H9 (cell line): ENCODE measurements around the gene SLIT1. TPM values are rescaled to one million over a fixed set of nuclear protein-coding genes. Genes with fewer than 3 reads are reported as not detected.

Experiments used
- DNase-seq: peaks from one replicate; pipeline ENCODE4 v3.0.0-alpha.2; 2017
- H2AFZ ChIP-seq: one replicate; pipeline ENCODE4 v1.6.1; 2013; ENCODE audit warnings: mild to moderate bottlenecking, low read length, control low read depth, moderate library complexity
- H2AK5ac ChIP-seq: 2 replicates; pipeline ENCODE4 v1.6.1; 2013; ENCODE audit warnings: low read length, control low read depth, mixed read lengths; ENCODE audit not compliant: insufficient read length
- H2BK120ac ChIP-seq: one replicate; pipeline ENCODE4 v1.6.1; 2013; ENCODE audit warnings: low read depth, mild to moderate bottlenecking, low read length, control low read depth, inconsistent platforms; ENCODE audit not compliant: poor library complexity, severe bottlenecking
- H2BK12ac ChIP-seq: 2 replicates; pipeline ENCODE4 v1.6.1; 2013; ENCODE audit warnings: low read length, control low read depth, mixed read lengths, low read depth; ENCODE audit not compliant: insufficient read length
- H2BK15ac ChIP-seq: 2 replicates; pipeline ENCODE4 v1.6.1; 2013; ENCODE audit warnings: low read depth, low read length, control low read depth
- H2BK20ac ChIP-seq: one replicate; pipeline ENCODE4 v1.6.1; 2013; ENCODE audit warnings: low read depth, mild to moderate bottlenecking, low read length, control low read depth, inconsistent platforms; ENCODE audit not compliant: poor library complexity, severe bottlenecking
- H2BK5ac ChIP-seq: 2 replicates; pipeline ENCODE4 v1.6.1; 2013; ENCODE audit warnings: low read length, control low read depth, mixed read lengths; ENCODE audit not compliant: insufficient read length
- H3K14ac ChIP-seq: 2 replicates; pipeline ENCODE4 v1.6.1; 2013; ENCODE audit warnings: low read length, control low read depth; ENCODE audit not compliant: insufficient read depth
- H3K18ac ChIP-seq: 2 replicates; pipeline ENCODE4 v1.6.1; 2013; ENCODE audit warnings: low read depth, mild to moderate bottlenecking, mixed read lengths, low read length, control low read depth; ENCODE audit not compliant: insufficient read length
- H3K23ac ChIP-seq: 2 replicates; pipeline ENCODE4 v1.6.1; 2013; ENCODE audit warnings: low read length, control low read depth, mixed read lengths, low read depth; ENCODE audit not compliant: insufficient read length
- H3K23me2 ChIP-seq: 2 replicates; pipeline ENCODE4 v1.6.1; 2013; ENCODE audit warnings: low read depth, mild to moderate bottlenecking, mixed read lengths, low read length, control low read depth; ENCODE audit not compliant: insufficient read length, poor library complexity, severe bottlenecking
- H3K27ac ChIP-seq: 2 replicates; pipeline ENCODE4 v1.5.1; 2013; ENCODE audit warnings: low read length, control low read depth, mixed read lengths, low read depth; ENCODE audit not compliant: insufficient read length
- H3K27me3 ChIP-seq: 2 replicates; pipeline ENCODE4 v1.6.1; 2013; ENCODE audit warnings: low read length, control low read depth, inconsistent platforms; ENCODE audit not compliant: insufficient read depth
- H3K4ac ChIP-seq: 2 replicates; pipeline ENCODE4 v1.6.1; 2013; ENCODE audit warnings: low read depth, mild to moderate bottlenecking, control low read depth, inconsistent platforms, low read length, moderate library complexity
- H3K4me1 ChIP-seq: 2 replicates; pipeline ENCODE4 v1.6.1; 2013; ENCODE audit warnings: low read length, control low read depth, inconsistent platforms; ENCODE audit not compliant: insufficient read depth
- H3K4me2 ChIP-seq: 2 replicates; pipeline ENCODE4 v1.6.1; 2013; ENCODE audit warnings: low read length, control low read depth, mixed read lengths; ENCODE audit not compliant: insufficient read length, insufficient read depth
- H3K56ac ChIP-seq: 2 replicates; pipeline ENCODE4 v1.6.1; 2013; ENCODE audit warnings: low read depth, mild to moderate bottlenecking, mixed read lengths, low read length, control low read depth; ENCODE audit not compliant: insufficient read length
- H3K79me1 ChIP-seq: 2 replicates; pipeline ENCODE4 v1.6.1; 2013; ENCODE audit warnings: low read depth, mild to moderate bottlenecking, moderate library complexity, low read length, control low read depth, inconsistent platforms; ENCODE audit not compliant: insufficient read depth, poor library complexity, severe bottlenecking
- H3K79me2 ChIP-seq: 2 replicates; pipeline ENCODE4 v1.6.1; 2013; ENCODE audit warnings: low read length, control low read depth, inconsistent platforms; ENCODE audit not compliant: insufficient read depth
- H3K9ac ChIP-seq: 2 replicates; pipeline ENCODE4 v1.6.1; 2013; ENCODE audit warnings: low read length, control low read depth, mixed read lengths; ENCODE audit not compliant: insufficient read length; ENCODE audit errors: extremely low read depth
- H3K9me3 ChIP-seq: one replicate; pipeline ENCODE4 v1.6.1; 2013; ENCODE audit warnings: low read depth, low read length, inconsistent platforms; ENCODE audit not compliant: control insufficient read depth
- H3T11ph ChIP-seq: one replicate; pipeline ENCODE4 v1.6.1; 2013; ENCODE audit warnings: mild to moderate bottlenecking, low read length, control low read depth, inconsistent platforms
- H4K20me1 ChIP-seq: one replicate; pipeline ENCODE4 v1.6.1; 2013; ENCODE audit not compliant: control insufficient read depth, insufficient read length, insufficient read depth
- H4K5ac ChIP-seq: 2 replicates; pipeline ENCODE4 v1.6.1; 2013; ENCODE audit warnings: low read depth, mild to moderate bottlenecking, mixed read lengths, low read length, control low read depth; ENCODE audit not compliant: insufficient read length
- H4K8ac ChIP-seq: replicated peaks from 2 replicates; pipeline ENCODE4 v1.6.1; 2013; ENCODE audit warnings: low read length, control low read depth, mixed read lengths, low read depth; ENCODE audit not compliant: insufficient read length
- H4K91ac ChIP-seq: 2 replicates; pipeline ENCODE4 v1.6.1; 2013; ENCODE audit warnings: low read depth, mild to moderate bottlenecking, moderate library complexity, mixed read lengths, low read length, control low read depth; ENCODE audit not compliant: insufficient read length
- H3K27ac Mint-ChIP-seq, 3 experiments: 2 replicates in 2 of 3; 3 replicates in 1 of 3; pipeline ENCODE4 v1.8.0; 2020 to 2021; ENCODE audit warnings: mixed read lengths in 3 of 3, mild to moderate bottlenecking in 1 of 3, moderate library complexity in 1 of 3
- H3K27me3 Mint-ChIP-seq: 2 replicates; pipeline ENCODE4 v1.8.0; 2021; ENCODE audit warnings: low read depth, mild to moderate bottlenecking, moderate library complexity, mixed read lengths
- H3K36me3 Mint-ChIP-seq, 3 experiments: 2 replicates in 2 of 3; 3 replicates in 1 of 3; pipeline ENCODE4 v1.8.0; 2020 to 2021; ENCODE audit warnings: low read depth in 3 of 3, mixed read lengths in 3 of 3; ENCODE audit not compliant: insufficient read depth in 1 of 3
- H3K4me1 Mint-ChIP-seq, 2 experiments: 2 replicates each; pipeline ENCODE4 v1.8.0; 2020; ENCODE audit warnings: mixed read lengths in 2 of 2
- H3K4me3 Mint-ChIP-seq, 2 experiments: 2 replicates in 1 of 2; 3 replicates in 1 of 2; pipeline ENCODE4 v1.8.0; 2020 to 2021; ENCODE audit warnings: mild to moderate bottlenecking in 2 of 2, mixed read lengths in 2 of 2, moderate library complexity in 1 of 2
- H3K9me3 Mint-ChIP-seq, 2 experiments: 2 replicates in 1 of 2; 3 replicates in 1 of 2; pipeline ENCODE4 v1.8.0; 2020; ENCODE audit warnings: mild to moderate bottlenecking in 2 of 2, mixed read lengths in 2 of 2, moderate library complexity in 1 of 2
- CTCF ChIP-seq: fragments of 200-600 bp; sonication (generic); conservative IDR thresholded peaks from 3 replicates; pipeline ENCODE4 v1.8.0; 2021; ENCODE audit warnings: antibody characterized with exemption, mild to moderate bottlenecking
- WGBS: extraction: QIAGEN DNeasy Blood & Tissue Kit; methylation state at CpG from one replicate; pipeline ENCODE4 v1.1.7; 2013; ENCODE audit warnings: missing lambda C conversion rate, low lambda C conversion rate, mixed read lengths; ENCODE audit not compliant: insufficient read length; ENCODE audit errors: extremely low coverage; 5-methylcytosine and 5-hydroxymethylcytosine counted together
- total RNA-seq: library from RNA; stranded (reverse); gene quantifications from 2 replicates; pipeline ENCODE4 v1.2.1, GENCODE V29; 2021

SLIT1 gene
- total RNA-seq, 1 experiment from 2014 or later = 0.57 TPM

DNA sequence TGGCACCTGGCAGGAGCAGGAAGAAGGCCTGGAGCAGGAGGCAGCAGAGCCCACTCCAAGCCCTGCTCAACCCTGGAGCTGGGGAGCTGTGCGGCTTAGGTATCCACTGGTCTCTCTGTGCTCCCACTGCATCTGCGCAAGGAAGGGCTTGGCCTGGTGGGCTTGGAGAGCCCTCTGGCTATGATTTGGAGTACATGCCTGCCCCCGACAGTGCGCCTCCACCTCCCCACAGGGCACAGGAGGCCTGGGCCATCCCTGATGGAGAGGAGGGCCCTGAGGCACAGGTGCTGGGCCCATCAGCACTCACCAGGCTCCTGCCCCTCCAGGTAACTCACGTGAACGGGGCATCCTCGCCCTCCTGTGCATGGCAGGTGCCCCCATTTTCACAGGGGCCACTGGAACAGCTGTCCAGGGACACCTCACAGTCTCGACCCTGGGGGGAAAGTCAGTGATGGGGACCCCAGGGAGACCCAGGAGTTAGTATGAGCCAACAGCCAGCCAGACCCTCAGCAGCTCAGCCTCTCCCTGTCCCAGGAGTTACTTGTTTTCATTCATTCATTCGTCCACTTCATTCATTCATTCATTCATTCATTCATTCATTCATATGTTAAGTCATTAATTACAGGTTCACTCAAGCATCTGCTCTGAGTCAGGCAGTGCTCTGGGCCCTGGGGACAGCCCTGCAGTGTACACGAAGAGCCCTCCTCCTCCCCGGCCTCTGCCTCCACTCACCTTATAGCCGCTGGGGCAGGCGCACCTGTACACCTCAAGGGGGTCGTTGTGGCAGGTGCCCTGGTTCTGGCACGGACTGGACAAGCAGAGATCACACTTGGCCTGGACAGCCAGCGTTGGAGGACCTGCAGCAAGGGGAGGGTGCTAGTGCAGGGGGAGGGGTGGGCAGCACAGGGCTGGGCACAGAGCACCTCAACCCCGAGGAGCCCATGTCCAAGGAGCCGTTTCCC is 167.2 kb downstream of the SLIT1 start:
- no peak overlapping the region for H3K14ac ChIP-seq
- no peak overlapping the region for H2BK120ac ChIP-seq
- H3K23ac ChIP-seq = no peak overlapping the region
- H3K9ac ChIP-seq = no peak overlapping the region
- no peak overlapping the region for H2BK12ac ChIP-seq
- H3K79me1 ChIP-seq = no peaks in the 10 kb centered on the region
- Mint-ChIP-seq H3K4me1 (peaks cover 10 to 27% of the 10 kb centered on the region in 2 experiments), H3K27me3 (no peaks in the 10 kb centered on the region), H3K4me3 (no peak overlapping the region), H3K27ac (no peak overlapping the region), H3K9me3 (no peaks in the 10 kb centered on the region), H3K36me3 (no peaks in the 10 kb centered on the region)
- H3K18ac ChIP-seq = no peak overlapping the region
- no peak overlapping the region for H3T11ph ChIP-seq
- H4K5ac ChIP-seq = no peak overlapping the region
- no peak overlapping the region for H3K56ac ChIP-seq
- no peaks in the 10 kb centered on the region for H3K23me2 ChIP-seq
- H2BK15ac ChIP-seq = no peak overlapping the region
- H3K79me2 ChIP-seq = no peaks in the 10 kb centered on the region
- no peak overlapping the region for H2BK5ac ChIP-seq
- no peaks in the 10 kb centered on the region for H4K20me1 ChIP-seq
- no peak overlapping the region for H3K4me2 ChIP-seq
- no peaks in the 10 kb centered on the region for H3K4me1 ChIP-seq
- no peak overlapping the region for H3K27ac ChIP-seq
- no peak for TF ChIP-seq CTCF
- WGBS = no CpG with 5 or more reads among the region's 18 CpGs
- no peak overlapping the region for H2AK5ac ChIP-seq
- no peaks in the 10 kb centered on the region for H3K27me3 ChIP-seq
- H2AFZ ChIP-seq = no peak overlapping the region
- H4K8ac ChIP-seq = no peak overlapping the region
- DNase-seq = peak; percentile 21
- H2BK20ac ChIP-seq = no peak overlapping the region
- H4K91ac ChIP-seq = no peak overlapping the region
- H3K9me3 ChIP-seq = no peaks in the 10 kb centered on the region
- no peak overlapping the region for H3K4ac ChIP-seq
